ENCODE data around the gene OPCML.

OPCML gene

DNA sequence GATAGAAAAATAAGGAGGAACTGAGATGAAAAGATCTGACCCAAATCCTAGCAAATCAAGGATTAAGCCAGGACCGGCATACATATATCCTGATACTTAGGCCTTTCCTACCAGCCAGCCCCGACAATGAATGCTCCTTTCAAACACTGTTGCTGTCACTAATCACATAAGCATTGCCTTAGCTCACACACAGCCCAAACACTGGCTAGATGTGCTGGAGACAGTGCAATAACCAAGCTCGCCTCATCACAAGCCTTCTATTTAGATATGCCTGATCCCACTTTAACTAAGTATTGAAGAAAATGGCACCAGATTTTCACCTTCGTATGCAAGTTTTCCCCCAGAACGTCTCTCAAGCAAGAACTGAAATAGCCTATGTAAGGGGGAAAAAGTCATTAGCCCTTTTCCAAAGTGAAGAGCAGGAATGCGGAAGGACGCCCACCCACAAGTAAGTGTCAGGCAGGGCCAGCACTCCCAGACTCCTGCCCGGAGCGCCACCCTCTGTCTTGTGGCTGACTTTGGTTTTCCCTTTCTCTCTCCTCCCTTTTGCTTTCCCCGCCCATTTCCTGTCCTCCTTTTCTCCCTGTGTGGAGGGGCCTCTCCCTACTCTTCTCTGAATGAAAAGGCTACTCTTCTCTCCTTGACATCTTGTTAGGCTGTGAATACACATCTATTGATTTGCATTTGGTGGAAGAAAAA lies 8.9 kb upstream of the OPCML start:
- H3K27ac ChIP-seq (ENCODE audit: low read length): no peak overlapping the region
- H3K9me3 ChIP-seq (ENCODE audit: control insufficient read depth in 2 of 2, low read length in 2 of 2): no peaks in the 10 kb centered on the region
- no peaks in the 10 kb centered on the region for H3K36me3 ChIP-seq (ENCODE audit: control insufficient read depth in 2 of 2, insufficient read depth in 2 of 2, low read length in 2 of 2)
- H3K4me1 ChIP-seq (ENCODE audit: control insufficient read depth, insufficient read depth, low read length): no peaks in the 10 kb centered on the region
- no peak overlapping the region for H3K9ac ChIP-seq (ENCODE audit: low read length in 2 of 2)
- no peak overlapping the region for H3K4me3 ChIP-seq (ENCODE audit: low read length in 2 of 2)
- H3K27me3 ChIP-seq (ENCODE audit: control insufficient read depth in 1 of 2, insufficient read depth in 2 of 2, low read length in 2 of 2): peaks cover 2 to 7% of the 10 kb centered on the region in 2 donors

DNA sequence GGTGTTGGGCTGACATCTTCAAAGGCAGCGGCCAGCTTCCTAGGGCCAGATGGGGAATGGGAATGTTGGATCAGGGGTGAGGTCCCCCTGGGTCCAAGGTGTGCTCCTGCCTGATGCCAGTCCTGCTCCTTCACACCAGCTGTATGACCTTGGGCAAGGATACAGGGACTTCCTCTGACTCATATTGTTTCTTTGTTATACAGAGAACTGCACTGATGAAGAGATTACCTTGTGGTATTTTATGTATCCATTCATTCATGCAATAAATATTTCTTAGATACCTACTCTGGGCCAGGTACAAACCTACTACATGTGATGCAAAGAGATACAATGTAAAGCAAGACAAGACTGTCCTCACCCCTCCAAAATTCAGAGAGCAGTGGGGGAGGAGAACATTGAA lies 3.9 kb upstream of the OPCML start:
- Histone ChIP-seq H3K9ac (ENCODE audit: low read length in 2 of 2) (no peak overlapping the region), H3K27me3 (ENCODE audit: control insufficient read depth in 1 of 2, insufficient read depth in 2 of 2, low read length in 2 of 2) (peaks cover 31% of the 10 kb centered on the region in 2 donors), H3K4me3 (ENCODE audit: low read length in 2 of 2) (no peak overlapping the region), H3K36me3 (ENCODE audit: control insufficient read depth in 2 of 2, insufficient read depth in 2 of 2, low read length in 2 of 2) (no peaks in the 10 kb centered on the region), H3K9me3 (ENCODE audit: control insufficient read depth in 2 of 2, low read length in 2 of 2) (no peaks in the 10 kb centered on the region), H3K27ac (ENCODE audit: low read length) (no peak overlapping the region), H3K4me1 (ENCODE audit: control insufficient read depth, insufficient read depth, low read length) (peaks cover 9% of the 10 kb centered on the region)

DNA sequence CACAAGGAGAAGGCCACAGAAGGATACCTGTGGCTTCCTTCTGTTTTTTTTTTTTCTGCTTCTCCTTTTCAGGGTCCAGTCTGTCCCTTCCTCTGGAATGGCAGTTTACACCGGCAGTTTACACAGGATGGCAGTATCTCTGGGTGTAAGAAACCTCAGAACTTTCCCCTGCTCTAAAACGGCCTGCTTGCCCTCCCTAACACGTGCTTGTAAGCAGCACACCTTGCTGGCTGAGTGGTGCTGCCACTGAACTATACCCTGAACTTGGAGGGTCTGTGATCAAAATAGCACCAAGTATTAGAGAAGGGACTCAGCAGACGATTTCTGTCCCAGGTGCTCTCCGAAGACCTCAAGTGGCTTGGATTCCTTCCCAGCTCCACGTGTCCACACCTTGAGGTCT lies 904 bp upstream of the OPCML start:
- H3K9ac ChIP-seq (ENCODE audit: low read length in 2 of 2): no peak overlapping the region
- peaks cover 9% of the 10 kb centered on the region for H3K4me1 ChIP-seq (ENCODE audit: control insufficient read depth, insufficient read depth, low read length)
- no peaks in the 10 kb centered on the region for H3K36me3 ChIP-seq (ENCODE audit: control insufficient read depth in 2 of 2, insufficient read depth in 2 of 2, low read length in 2 of 2)
- H3K9me3 ChIP-seq (ENCODE audit: control insufficient read depth in 2 of 2, low read length in 2 of 2): peaks cover 0 to 3% of the 10 kb centered on the region in 2 donors
- no peak overlapping the region for H3K4me3 ChIP-seq (ENCODE audit: low read length in 2 of 2)
- H3K27me3 ChIP-seq (ENCODE audit: control insufficient read depth in 1 of 2, insufficient read depth in 2 of 2, low read length in 2 of 2): peaks cover 52 to 53% of the 10 kb centered on the region in 2 donors
- H3K27ac ChIP-seq (ENCODE audit: low read length): no peak overlapping the region

DNA sequence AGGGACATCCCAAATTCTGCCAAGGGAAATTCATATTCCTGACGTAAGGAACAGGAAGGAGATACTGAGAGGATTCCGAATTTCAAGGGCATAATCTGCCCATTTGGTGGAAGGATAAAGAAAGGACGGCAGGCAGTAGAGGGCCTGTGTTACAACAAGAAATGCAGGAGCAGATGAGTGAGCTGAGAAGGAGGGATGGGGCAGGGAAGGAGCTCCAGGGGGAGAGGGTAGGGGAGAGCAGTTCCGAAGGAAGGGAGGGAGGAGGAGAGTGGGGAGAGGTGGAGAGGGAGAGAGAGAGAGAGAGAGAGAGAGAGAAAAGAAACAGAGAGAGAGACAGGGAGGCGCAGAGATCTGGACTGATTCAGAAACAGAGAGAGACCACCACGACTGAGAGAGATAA lies 843 bp downstream of the OPCML start:
- no peak overlapping the region for H3K9ac ChIP-seq (ENCODE audit: low read length in 2 of 2)
- H3K4me3 ChIP-seq (ENCODE audit: low read length in 2 of 2): no peak overlapping the region
- peaks cover 59% of the 10 kb centered on the region in 2 donors for H3K27me3 ChIP-seq (ENCODE audit: control insufficient read depth in 1 of 2, insufficient read depth in 2 of 2, low read length in 2 of 2)
- H3K27ac ChIP-seq (ENCODE audit: low read length): no peak overlapping the region
- no peaks in the 10 kb centered on the region for H3K36me3 ChIP-seq (ENCODE audit: control insufficient read depth in 2 of 2, insufficient read depth in 2 of 2, low read length in 2 of 2)
- H3K4me1 ChIP-seq (ENCODE audit: control insufficient read depth, insufficient read depth, low read length): peaks cover 9% of the 10 kb centered on the region
- H3K9me3 ChIP-seq (ENCODE audit: control insufficient read depth in 2 of 2, low read length in 2 of 2): peaks cover 0 to 3% of the 10 kb centered on the region in 2 donors

DNA sequence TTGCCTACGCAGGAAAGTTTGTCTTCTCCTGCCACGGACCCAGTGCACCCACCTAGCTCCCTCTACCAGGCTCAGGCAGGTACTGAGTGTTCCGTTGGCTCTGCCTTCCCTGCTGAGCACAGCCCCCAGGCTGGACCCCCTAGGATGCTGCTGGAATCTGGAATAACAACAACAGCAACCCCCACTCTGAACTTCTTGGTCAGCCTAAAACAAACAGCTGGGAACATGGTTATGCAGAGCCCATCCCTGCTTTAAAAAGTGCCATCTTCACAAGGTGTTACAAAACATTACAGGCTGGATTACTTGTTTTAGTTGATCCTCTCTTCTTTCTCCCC lies 1.8 kb downstream of the OPCML start:
- Histone ChIP-seq H3K4me1 (ENCODE audit: control insufficient read depth, insufficient read depth, low read length) (peaks cover 9% of the 10 kb centered on the region), H3K27ac (ENCODE audit: low read length) (no peak overlapping the region), H3K36me3 (ENCODE audit: control insufficient read depth in 2 of 2, insufficient read depth in 2 of 2, low read length in 2 of 2) (no peaks in the 10 kb centered on the region), H3K9ac (ENCODE audit: low read length in 2 of 2) (no peak overlapping the region), H3K27me3 (ENCODE audit: control insufficient read depth in 1 of 2, insufficient read depth in 2 of 2, low read length in 2 of 2) (peaks cover 56 to 59% of the 10 kb centered on the region in 2 donors), H3K9me3 (ENCODE audit: control insufficient read depth in 2 of 2, low read length in 2 of 2) (peaks cover 0 to 3% of the 10 kb centered on the region in 2 donors), H3K4me3 (ENCODE audit: low read length in 2 of 2) (no peak overlapping the region)

DNA sequence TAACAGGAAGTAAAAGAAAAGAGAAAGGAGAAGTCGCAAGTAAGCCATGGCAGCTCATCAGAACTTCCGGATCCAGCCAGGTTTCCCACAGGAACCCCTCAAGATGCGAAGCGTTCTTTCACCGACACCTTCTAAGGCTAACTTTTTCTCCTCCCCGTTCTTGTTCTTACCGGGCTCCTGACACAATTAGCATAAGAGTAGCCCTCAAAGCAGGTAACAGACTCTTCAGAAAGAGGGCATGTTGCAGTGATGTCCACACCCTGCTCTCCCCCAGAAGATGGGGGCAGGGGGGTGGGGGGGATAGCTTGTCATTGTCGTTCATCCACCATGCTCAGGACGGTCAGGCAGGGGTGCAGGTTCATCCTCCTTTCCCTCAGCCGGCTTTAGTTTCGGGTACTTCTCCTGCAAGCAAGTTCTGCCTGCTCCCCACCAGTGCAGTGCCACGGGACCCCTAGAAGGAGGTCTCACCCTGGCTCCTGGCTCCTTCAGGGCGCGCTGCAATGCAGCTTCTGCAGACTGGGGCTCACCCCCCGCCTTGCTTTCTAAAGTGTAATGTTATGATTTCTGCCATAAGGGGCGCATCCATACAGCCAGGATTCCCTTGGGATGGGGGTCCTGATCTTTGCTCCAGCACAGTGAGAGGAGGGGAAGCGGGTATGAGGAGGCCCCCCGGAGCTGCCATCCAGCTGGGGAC lies 2.3 kb downstream of the OPCML start:
- Histone ChIP-seq H3K9me3 (ENCODE audit: control insufficient read depth in 2 of 2, low read length in 2 of 2) (peaks cover 0 to 3% of the 10 kb centered on the region in 2 donors), H3K4me1 (ENCODE audit: control insufficient read depth, insufficient read depth, low read length) (peaks cover 9% of the 10 kb centered on the region), H3K27me3 (ENCODE audit: control insufficient read depth in 1 of 2, insufficient read depth in 2 of 2, low read length in 2 of 2) (peaks cover 52 to 57% of the 10 kb centered on the region in 2 donors), H3K36me3 (ENCODE audit: control insufficient read depth in 2 of 2, insufficient read depth in 2 of 2, low read length in 2 of 2) (no peaks in the 10 kb centered on the region), H3K9ac (ENCODE audit: low read length in 2 of 2) (no peak overlapping the region), H3K27ac (ENCODE audit: low read length) (no peak overlapping the region), H3K4me3 (ENCODE audit: low read length in 2 of 2) (no peak overlapping the region)

DNA sequence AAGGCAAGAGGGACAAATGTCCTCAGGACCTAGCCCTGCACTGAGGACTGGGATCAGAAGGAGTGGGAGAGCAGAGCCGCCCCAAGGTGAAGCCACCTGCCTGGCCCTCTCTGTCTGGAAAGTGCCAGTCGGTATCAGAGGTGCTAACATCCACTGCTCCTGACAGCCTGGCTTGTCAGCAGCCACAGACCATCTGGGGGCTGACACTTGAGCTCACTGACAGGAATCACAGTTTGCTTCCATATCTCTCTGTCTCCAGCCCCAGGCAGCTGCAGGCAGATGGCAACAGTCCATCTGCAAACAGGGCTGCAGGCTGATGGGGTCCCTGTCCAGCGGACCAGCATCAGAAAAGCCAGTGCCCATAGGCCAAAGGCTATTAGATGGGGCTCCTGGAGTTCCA lies 5.5 kb downstream of the OPCML start:
- Histone ChIP-seq H3K27ac (ENCODE audit: low read length) (no peak overlapping the region), H3K36me3 (ENCODE audit: control insufficient read depth in 2 of 2, insufficient read depth in 2 of 2, low read length in 2 of 2) (no peaks in the 10 kb centered on the region), H3K4me3 (ENCODE audit: low read length in 2 of 2) (no peak overlapping the region), H3K4me1 (ENCODE audit: control insufficient read depth, insufficient read depth, low read length) (peaks cover 2% of the 10 kb centered on the region), H3K9ac (ENCODE audit: low read length in 2 of 2) (no peak overlapping the region), H3K9me3 (ENCODE audit: control insufficient read depth in 2 of 2, low read length in 2 of 2) (peaks cover 0 to 3% of the 10 kb centered on the region in 2 donors), H3K27me3 (ENCODE audit: control insufficient read depth in 1 of 2, insufficient read depth in 2 of 2, low read length in 2 of 2) (peaks cover 36 to 38% of the 10 kb centered on the region in 2 donors)

DNA sequence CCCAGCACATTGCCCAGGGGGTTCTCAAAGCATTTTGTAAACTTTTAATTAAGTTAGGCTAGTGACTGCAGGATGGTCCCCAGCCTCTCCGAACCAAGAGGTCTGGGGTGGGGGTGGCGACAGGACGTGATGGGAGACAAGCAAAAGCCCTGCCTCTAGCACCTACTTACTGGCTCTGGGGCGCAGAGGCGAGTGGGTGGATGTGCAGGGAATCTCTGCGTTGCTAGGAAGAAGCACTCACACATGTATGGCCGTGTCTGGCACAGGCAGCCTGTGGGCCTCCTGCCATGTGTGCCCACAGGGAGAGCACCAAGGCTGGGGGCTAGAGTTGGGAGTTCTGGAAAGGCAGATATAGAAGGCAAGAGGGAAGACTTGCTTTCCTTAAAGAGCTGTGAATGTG lies 6.3 kb downstream of the OPCML start:
- Histone ChIP-seq H3K27me3 (ENCODE audit: control insufficient read depth in 1 of 2, insufficient read depth in 2 of 2, low read length in 2 of 2) (peaks cover 27 to 30% of the 10 kb centered on the region in 2 donors), H3K36me3 (ENCODE audit: control insufficient read depth in 2 of 2, insufficient read depth in 2 of 2, low read length in 2 of 2) (no peaks in the 10 kb centered on the region), H3K27ac (ENCODE audit: low read length) (no peak overlapping the region), H3K9me3 (ENCODE audit: control insufficient read depth in 2 of 2, low read length in 2 of 2) (peaks cover 0 to 3% of the 10 kb centered on the region in 2 donors), H3K4me3 (ENCODE audit: low read length in 2 of 2) (no peak overlapping the region), H3K9ac (ENCODE audit: low read length in 2 of 2) (no peak overlapping the region), H3K4me1 (ENCODE audit: control insufficient read depth, insufficient read depth, low read length) (no peaks in the 10 kb centered on the region)

DNA sequence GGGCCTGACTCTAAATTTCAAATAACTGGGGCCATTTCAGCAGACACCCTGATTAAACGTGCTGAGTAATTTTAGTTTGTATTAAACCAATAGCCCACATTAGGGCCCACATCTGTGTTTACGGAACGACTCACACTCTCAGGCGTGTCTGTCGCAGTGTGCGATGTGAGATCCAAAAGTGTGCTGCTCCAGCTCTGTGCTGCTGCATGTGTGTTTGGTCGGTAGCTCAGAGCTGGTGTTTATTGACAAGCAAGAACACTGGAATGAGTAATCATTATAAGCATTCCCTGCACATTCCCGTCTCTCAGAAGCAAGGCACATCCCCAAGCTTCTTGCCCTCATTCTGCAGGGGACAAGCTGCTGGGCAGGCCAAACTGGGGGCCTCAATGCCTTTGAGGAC lies 7.8 kb downstream of the OPCML start:
- H3K4me1 ChIP-seq (ENCODE audit: control insufficient read depth, insufficient read depth, low read length): no peaks in the 10 kb centered on the region
- H3K27ac ChIP-seq (ENCODE audit: low read length): no peak overlapping the region
- H3K9ac ChIP-seq (ENCODE audit: low read length in 2 of 2): no peak overlapping the region
- no peak overlapping the region for H3K4me3 ChIP-seq (ENCODE audit: low read length in 2 of 2)
- peaks cover 16% of the 10 kb centered on the region in 2 donors for H3K27me3 ChIP-seq (ENCODE audit: control insufficient read depth in 1 of 2, insufficient read depth in 2 of 2, low read length in 2 of 2)
- peaks cover 0 to 3% of the 10 kb centered on the region in 2 donors for H3K9me3 ChIP-seq (ENCODE audit: control insufficient read depth in 2 of 2, low read length in 2 of 2)
- H3K36me3 ChIP-seq (ENCODE audit: control insufficient read depth in 2 of 2, insufficient read depth in 2 of 2, low read length in 2 of 2): no peaks in the 10 kb centered on the region

DNA sequence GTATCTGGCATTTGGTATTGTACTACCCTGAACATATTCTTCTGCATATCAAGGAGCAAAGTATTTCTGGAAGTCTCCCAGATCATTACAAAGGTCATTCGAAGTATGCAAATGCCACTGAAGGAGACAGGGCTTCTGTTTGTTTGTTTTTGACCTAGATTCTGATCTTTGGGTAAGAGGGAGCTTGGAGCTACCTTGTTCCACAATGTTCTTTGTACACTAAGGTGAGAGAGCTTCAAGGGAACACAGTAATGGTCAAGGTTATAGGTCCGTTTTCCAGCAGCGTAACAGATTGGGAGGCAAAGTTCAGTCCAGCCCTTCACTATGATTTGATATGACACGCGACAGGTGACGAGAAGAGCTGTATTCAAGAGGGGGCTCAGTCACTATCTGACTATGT lies 10.0 kb downstream of the OPCML start:
- Histone ChIP-seq H3K4me3 (ENCODE audit: low read length in 2 of 2) (no peak overlapping the region), H3K36me3 (ENCODE audit: control insufficient read depth in 2 of 2, insufficient read depth in 2 of 2, low read length in 2 of 2) (no peaks in the 10 kb centered on the region), H3K4me1 (ENCODE audit: control insufficient read depth, insufficient read depth, low read length) (no peaks in the 10 kb centered on the region), H3K9ac (ENCODE audit: low read length in 2 of 2) (no peak overlapping the region), H3K27me3 (ENCODE audit: control insufficient read depth in 1 of 2, insufficient read depth in 2 of 2, low read length in 2 of 2) (peaks cover 4 to 7% of the 10 kb centered on the region in 2 donors), H3K27ac (ENCODE audit: low read length) (no peak overlapping the region), H3K9me3 (ENCODE audit: control insufficient read depth in 2 of 2, low read length in 2 of 2) (no peaks in the 10 kb centered on the region)

DNA sequence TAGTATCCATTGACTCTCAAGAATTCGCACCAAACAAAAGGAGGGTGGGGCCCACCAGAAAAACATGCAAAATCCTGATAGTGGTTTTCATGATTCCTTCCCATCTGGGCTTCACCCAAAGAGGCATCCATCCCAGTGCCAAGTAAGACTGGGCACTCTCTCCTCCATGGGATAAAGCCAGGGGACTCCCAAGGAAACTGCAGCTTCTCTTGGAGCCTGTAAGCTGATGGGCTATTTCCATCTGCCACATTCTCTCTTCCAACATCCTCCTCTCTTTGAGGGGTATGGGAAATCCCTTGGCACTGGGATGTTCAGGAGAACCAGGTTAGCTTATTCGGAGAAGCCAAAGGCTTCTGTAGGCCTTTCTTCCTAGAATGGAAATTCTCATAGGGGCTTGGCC lies 10.8 kb downstream of the OPCML start:
- no peak overlapping the region for H3K4me3 ChIP-seq (ENCODE audit: low read length in 2 of 2)
- no peaks in the 10 kb centered on the region for H3K4me1 ChIP-seq (ENCODE audit: control insufficient read depth, insufficient read depth, low read length)
- peaks cover 1 to 5% of the 10 kb centered on the region in 2 donors for H3K27me3 ChIP-seq (ENCODE audit: control insufficient read depth in 1 of 2, insufficient read depth in 2 of 2, low read length in 2 of 2)
- no peaks in the 10 kb centered on the region for H3K36me3 ChIP-seq (ENCODE audit: control insufficient read depth in 2 of 2, insufficient read depth in 2 of 2, low read length in 2 of 2)
- no peaks in the 10 kb centered on the region for H3K9me3 ChIP-seq (ENCODE audit: control insufficient read depth in 2 of 2, low read length in 2 of 2)
- no peak overlapping the region for H3K27ac ChIP-seq (ENCODE audit: low read length)
- no peak overlapping the region for H3K9ac ChIP-seq (ENCODE audit: low read length in 2 of 2)

Measured in stomach smooth muscle (tissue), 2 donors.